Thyroid gland (tissue), 4 donors: ENCODE measurements around the gene HAGHL.

ENCODE experiments used
- POLR2A ChIP-seq, 2 donors: fragments of 450-650 bp; IDR thresholded peaks; one replicate each; pipeline ENCODE4 v1.6.1; 2017; ENCODE audit warnings: antibody characterized with exemption in 2 of 2, mild to moderate bottlenecking in 2 of 2, moderate library complexity in 1 of 2
- TF ChIP-seq, protein P1 (sequence below), 6 experiments: fragments of 200-600 bp in 3 of 6; fragments of 450-650 bp in 3 of 6; sonication (generic) in 3 of 6; IDR thresholded peaks; one replicate each; pipeline ENCODE4 v1.5.1; 2016 to 2019; ENCODE audit warnings: antibody characterized with exemption in 6 of 6, mild to moderate bottlenecking in 2 of 6, inconsistent platforms in 1 of 6, moderate library complexity in 1 of 6

DNA sequence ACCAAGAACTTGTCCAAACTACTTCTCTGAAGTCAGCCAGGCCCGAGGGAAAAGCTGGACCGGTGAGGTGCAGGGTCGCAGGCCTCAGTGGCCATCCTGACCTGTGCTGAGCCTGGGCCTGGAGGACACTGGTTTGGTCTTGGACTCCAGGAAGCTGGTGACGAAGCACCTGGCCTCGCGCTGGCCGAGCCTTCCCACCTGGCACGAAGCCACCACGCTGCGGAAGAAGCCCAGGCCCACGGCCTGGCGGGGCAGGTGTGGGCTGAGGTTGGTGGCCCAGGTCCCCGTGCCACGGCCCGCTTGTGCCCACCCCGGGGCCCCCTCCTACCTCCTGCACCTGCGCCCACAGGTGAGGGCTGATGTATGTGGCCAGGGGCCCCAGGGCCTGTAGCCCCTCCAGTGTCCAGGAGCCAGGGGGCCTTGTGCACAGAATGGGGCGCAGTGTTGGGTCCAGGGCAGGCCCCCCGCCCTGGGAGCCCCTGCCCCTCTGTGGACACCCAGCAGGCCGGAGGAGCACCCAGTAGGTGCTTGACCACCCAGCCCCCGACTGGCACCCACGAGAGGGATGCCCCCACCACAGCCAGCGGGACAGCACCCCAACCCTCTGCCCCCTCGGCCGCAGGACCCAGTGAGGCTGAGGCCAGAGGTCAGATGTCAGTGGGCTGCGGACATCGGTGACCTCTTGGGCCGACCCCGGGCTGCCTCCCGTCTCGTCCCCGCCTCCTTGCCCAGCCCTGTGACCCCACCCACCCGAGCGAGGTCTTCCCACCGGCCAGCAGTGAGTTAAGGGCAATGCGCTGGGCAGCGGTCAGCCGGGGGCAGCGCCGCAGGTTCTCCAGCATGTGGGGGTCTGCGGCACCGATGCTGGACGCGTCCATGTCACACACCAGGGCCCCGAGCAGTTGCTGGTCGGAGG is 47.4 kb downstream of the HAGHL start:
- TF ChIP-seq, protein P1, sequence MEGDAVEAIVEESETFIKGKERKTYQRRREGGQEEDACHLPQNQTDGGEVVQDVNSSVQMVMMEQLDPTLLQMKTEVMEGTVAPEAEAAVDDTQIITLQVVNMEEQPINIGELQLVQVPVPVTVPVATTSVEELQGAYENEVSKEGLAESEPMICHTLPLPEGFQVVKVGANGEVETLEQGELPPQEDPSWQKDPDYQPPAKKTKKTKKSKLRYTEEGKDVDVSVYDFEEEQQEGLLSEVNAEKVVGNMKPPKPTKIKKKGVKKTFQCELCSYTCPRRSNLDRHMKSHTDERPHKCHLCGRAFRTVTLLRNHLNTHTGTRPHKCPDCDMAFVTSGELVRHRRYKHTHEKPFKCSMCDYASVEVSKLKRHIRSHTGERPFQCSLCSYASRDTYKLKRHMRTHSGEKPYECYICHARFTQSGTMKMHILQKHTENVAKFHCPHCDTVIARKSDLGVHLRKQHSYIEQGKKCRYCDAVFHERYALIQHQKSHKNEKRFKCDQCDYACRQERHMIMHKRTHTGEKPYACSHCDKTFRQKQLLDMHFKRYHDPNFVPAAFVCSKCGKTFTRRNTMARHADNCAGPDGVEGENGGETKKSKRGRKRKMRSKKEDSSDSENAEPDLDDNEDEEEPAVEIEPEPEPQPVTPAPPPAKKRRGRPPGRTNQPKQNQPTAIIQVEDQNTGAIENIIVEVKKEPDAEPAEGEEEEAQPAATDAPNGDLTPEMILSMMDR (IDR thresholded peaks at IDR 0.05), result no peak
- TF ChIP-seq POLR2A (IDR thresholded peaks at IDR 0.05), result no peak
